HG02759 (cell line): ENCODE measurements around the gene CTXN1.

ENCODE experiments used
- ATAC-seq: cut with Tn5 transposase; IDR thresholded peaks from one replicate; pipeline ENCODE4 v1.9.1; 2021; ENCODE audit warnings: mild to moderate bottlenecking, moderate library complexity; ENCODE audit not compliant: unreplicated experiment

CTXN1 gene

DNA sequence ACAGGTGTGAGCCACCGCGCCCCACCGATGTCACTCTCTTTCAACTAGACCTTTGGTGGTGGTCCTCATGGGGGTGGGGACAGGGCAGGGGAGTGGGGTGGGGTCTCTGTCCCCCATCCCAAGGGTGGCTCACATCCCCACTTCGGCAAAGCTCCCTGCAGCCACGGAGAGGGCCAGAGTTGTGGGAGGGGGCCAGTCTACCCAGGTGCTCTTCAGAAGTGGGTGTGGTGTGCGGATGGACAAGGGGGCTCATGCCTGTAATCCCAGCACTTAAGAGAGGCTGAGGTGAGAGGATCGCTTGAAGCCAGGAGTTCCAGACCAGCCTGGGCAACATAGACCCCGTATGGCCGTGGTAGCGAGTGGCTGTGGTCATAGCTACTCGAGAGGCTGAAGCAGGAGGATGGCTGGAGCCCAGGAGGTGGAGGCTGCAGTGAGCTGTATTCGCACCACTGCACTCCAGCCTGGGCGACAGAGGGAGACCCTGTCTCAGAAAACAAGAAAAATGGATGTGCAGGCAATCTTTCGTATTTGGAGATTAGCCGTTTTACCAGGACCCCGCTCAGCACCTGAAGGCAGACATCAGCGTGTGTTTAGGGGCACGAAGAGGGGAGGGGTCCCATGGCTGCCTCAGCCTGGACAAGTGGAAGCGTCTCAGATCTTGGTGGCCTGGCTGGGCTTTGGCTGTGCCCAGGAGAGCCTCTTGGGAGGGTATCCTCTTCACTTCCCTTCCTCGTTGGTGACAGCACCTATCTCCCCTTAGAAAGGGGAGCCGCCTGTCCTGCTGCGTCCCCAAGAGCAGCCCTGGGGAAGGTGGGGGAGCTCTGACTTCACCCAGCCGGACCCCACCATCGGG is 10.5 kb downstream of the CTXN1 start:
- no peak for ATAC-seq

DNA sequence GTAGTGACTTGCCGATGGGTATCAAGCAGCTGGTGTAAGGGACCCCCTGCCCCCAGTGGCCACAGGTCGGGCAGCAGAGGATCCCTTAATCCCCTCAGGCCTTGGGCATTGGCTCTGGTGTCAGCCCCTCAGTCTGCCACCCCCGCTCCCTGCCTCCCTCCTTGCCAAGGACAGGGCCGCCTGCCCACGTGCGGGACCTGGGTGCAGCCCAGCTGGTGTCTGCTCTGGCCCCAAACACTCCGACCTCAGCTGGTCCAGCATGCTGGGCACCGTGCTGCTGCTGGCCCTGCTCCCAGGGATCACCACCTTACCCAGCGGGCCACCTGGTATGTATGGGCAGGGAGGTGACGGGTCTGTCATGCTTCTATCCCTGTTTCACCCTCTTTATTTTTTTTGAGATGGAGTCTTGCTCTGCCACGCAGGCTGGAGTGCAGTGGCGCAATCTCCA is 11.3 kb downstream of the CTXN1 start, which contains the start of gene TGFBR3L:
Gene TGFBR3L, plus strand, starts transcription at position 233 of the 448 bp plus-strand sequence.
- no peak for ATAC-seq

DNA sequence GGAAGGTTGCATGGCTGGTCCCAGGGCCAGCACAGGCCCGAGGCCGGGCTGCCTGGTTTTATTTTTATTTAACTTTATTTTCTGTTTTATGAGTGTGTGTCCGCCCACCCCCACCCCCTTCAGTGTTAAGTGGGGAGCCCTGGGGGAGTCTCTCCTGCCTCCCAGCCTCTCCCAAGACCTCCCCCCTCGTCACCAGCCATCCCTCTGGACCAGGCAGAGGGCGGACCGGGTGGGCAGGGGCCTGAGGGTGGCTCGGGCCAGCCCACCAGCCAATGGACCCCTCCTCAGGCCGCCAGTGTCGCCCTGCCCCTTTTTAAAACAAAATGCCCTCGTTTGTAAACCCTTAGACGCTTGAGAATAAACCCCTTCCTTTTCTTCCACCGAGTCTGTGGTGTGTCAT is 11.8 kb downstream of the CTXN1 start:
- ATAC-seq: no peak

GRCh38 chr19:7913652-7914051 is 12.3 kb downstream of the CTXN1 start:
- no peak for ATAC-seq

DNA sequence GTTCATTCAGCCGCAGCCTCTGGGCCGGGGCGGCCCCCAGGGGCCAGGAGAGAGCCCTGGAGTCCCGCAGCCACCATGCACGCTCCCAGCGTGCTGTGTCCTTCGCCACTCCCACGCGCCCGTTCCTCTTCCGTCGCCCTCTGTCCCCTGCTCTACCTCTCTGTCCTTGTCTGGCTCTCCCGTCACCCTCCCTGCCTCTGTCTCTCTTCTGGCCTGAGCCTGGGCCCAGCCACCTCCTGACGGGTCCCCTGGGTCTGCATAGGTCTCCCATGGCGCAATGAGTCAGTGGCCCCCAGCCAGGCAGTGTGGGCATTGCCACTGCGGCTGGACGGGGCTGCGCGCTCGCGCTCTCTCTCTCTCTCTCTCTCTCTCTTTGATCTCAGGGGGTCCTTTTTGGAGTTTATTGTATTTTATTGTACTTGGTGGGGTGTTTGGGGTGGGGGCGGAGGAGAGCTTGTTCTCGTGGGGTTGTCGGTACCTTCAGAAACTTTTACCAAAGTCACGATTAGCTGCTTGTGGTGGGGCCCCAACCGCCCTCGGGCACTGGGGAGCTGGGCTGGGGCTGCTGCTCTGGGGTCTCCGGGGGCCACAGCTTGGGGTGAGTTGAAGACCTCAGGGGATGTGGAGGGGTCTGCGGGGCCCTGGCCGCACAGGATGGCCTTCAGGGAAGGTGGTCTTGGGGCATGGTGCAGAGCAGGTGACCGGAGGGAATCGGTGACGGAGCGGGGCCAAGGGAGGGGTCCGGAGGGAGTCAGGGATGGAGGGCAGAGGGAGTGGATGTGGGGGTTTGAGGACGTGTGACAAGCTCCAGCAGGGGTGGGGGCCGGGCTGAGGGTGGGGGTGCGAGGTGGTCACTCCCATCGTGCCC is 13.0 kb downstream of the CTXN1 start:
- no peak for ATAC-seq

DNA sequence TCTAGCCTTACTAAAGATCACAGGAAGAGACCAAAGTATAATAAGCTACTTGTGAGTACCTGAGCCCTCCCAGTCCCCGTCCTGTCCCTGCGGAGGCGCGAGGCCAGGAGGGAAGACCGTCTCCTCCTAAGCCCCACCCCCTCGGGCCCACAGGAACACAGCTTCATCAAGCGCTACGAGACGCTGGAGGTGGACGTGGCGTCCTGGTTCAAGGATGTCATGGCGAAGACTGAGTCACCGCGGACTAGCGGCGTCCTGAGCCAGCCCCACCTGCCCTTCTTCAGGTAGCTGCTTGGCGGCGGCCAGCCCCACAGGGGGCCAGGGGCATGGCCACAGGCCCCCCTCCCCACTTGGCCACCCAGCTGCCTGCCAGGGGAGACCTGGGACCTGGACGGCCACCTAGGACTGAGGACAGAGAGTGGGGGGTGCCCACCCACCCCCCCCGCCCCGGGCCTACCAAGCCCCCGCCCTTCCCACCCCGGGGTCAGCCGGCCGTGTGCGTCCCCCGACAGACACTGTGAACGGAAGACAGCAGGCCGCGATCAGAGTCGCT is 13.7 kb downstream of the CTXN1 start:
- ATAC-seq: no peak

DNA sequence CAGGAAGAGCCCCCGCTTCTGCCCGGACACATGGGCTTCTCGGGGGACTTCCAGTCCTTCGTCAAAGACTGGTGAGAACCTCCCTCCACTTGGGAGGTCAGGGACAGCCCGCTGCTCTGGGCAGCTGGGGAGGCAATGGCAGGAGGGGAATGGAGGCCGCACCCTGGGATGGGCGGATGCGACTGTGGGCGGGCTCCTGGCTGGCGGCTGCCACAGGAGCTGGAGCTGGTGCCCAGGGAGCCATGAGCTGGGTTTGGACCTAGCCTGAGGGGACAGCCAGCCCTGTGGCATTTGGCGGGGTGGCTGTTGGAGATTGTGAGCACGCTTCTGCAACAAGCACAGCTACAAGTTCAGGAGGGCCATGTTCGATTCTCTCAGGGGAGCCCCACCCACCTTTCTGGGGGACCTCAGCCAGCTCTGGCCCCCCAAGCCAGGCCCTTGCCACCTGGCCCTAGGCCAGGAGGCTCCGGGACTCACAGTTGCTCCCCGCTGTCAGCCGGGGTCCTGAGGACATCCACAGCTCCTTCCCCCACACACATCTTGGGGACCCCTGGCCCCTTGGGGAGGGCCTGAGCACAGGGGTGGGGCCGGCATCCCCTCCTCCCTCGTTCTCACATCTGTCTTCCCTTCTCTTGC is 14.3 kb downstream of the CTXN1 start:
- no peak for ATAC-seq

DNA sequence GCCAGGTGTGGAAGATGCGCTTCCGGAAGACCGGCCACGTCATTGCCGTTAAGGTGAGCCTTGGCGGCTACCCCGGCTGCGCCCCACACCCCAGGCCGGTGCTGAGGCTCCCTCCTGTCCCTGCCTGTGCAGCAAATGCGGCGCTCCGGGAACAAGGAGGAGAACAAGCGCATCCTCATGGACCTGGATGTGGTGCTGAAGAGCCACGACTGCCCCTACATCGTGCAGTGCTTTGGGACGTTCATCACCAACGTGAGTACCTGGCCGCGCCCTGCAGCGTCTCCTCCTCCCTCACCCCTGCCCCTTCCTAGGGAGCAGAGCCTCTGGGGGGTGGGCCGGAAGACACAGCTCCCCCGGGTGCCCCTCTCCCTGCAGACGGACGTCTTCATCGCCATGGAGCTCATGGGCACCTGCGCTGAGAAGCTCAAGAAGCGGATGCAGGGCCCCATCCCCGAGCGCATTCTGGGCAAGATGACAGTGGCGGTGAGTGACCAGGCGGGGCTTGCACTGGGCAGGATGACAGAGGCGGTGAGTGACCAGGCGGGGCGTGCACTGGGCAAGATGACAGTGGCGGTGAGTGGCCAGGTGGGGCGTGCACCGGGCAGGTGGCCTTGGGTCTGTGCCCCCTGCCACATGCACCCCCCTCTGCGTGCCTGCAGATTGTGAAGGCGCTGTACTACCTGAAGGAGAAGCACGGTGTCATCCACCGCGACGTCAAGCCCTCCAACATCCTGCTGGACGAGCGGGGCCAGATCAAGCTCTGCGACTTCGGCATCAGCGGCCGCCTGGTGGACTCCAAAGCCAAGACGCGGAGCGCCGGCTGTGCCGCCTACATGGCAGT is 15.4 kb downstream of the CTXN1 start:
- no peak for ATAC-seq

GRCh38 chr19:7909471-7910067 is 16.4 kb downstream of the CTXN1 start:
- no peak for ATAC-seq

DNA sequence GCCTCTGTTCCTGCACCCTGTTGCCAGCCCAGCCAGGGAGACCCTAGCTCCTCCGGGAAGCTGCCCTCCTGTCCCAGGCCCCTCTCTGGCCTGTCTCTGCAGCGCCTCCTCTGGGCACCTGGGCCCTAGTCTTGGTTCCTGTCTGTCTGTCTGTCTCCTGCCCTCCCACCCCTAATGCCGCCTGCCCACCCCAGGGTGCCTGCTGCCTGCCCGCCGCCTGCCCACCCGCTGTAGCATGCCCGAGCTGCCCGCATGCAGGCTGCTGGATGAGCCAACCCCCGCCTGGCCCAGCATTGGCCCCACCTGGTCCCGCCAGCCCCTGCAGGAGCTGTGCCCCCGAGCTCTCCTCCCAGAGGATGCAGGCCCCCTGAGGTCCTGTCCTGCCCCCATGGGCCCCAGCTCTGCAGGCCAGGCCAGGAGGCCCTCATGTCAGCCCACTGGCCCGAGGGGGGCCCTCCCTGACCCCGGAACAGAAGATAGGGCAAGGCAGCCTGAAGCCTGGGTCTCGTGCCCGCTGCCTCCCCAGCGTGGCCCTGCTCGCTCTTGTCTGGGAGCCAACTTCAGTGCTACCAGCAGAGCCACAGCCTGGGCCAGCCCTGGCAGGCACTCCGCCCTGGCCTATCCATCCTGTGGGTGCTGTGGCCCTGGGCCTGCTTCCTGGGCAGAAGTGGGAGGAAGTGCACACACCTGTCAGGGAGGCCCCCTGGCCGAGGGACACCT is 17.0 kb downstream of the CTXN1 start:
- no peak for ATAC-seq

- ATAC-seq: no peak
Observed at GRCh38 chr19:7908078-7908699, 17.7 kb downstream of the CTXN1 start.

- ATAC-seq: no peak
Observed at GRCh38 chr19:7907544-7907943, 18.4 kb downstream of the CTXN1 start.

DNA sequence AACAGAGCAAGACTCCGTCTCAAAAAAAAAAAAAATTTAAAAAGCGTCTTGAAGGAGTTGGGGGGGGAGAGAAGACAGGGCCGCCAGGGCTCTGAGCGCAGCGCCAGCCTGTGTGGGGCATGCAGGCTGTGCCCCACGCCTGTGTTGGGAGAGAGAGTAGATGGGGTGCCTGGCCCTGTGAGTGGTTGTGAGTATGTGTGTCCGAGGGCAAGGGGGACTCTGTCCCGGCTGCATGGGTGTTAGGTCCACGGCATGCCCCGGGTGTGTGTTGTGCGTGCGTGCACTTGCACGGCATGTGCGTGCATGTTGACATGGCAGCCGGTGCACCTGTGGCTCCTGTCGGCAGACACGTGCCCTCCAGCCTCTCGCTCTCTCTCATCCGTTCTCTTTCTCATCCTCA is 18.8 kb downstream of the CTXN1 start:
- ATAC-seq: no peak

- ATAC-seq: no peak
Observed at GRCh38 chr19:7905859-7906258, 20.1 kb downstream of the CTXN1 start.

- ATAC-seq: no peak
Observed at GRCh38 chr19:7905268-7905667, 20.7 kb downstream of the CTXN1 start.

- ATAC-seq: peak; percentile 41
Observed at GRCh38 chr19:7904074-7905020, 21.6 kb downstream of the CTXN1 start.

DNA sequence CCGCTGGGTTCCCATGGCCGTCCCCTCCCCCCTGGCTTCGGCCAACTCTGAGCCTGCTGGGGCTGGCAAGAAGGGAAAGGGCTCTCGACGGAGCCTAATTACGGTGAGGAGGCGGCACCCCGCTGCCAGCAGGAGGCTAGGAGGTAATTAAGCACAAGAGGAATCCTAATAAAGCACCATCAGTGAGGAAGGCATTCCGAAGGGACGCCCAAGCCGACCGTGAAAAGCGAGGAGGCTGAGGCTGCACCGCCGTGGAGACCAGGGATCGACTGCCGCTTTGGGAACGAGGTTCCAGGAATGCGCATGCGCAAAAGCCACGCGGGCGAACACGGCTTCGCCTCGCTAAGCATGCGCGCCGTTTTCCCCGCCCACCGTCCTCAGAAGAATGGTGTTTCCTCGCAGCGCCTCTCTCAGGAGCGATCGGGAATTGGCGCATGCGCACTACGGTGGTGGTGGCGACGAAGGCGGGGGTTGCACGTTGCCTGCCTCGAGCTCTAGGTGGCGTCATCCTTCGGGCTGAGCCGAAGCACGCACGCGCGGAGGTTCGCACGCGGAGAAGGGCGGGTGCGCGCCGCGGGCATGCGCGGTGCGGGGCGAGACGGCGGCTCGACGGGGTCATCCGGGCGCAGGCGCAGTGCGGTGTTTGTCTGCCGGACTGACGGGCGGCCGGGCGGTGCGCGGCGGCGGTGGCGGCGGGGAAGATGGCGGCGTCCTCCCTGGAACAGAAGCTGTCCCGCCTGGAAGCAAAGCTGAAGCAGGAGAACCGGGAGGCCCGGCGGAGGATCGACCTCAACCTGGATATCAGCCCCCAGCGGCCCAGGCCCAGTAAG is 22.5 kb downstream of the CTXN1 start, which contains the start of gene MAP2K7:
Gene MAP2K7, plus strand, starts transcription at position 634 of the 830 bp plus-strand sequence. Its CDS starts 68 bp downstream, at position 702.
- peak; percentile 89 for ATAC-seq
